Left lung (tissue), 10 donors: ENCODE results near the gene ZNF606. TPM values are rescaled to one million over a fixed set of nuclear protein-coding genes. Genes with fewer than 3 reads are reported as not detected.
A peak's percentile ranks its signal among the peaks of the same experiment; 100 is the strongest.

Experiments
- ATAC-seq: fragments of 200-7000 bp; cut with Tn5 transposase; one replicate; pipeline ENCODE4 v1.9.1; 2020; ENCODE audit warnings: moderate library complexity
- DNase-seq, 4 donors: peaks; one replicate each; pipeline ENCODE4 v3.0.0-alpha.2; 2013 to 2020
- H3K27ac ChIP-seq, 2 donors: fragments of 200-600 bp; sonication (generic) in 1 of 2; one replicate each; pipeline versions ENCODE4 v1.5.0 to v1.8.0; 2020 to 2021
- H3K27me3 ChIP-seq, 2 donors: fragments of 200-600 bp; sonication (generic) in 1 of 2; one replicate each; pipeline versions ENCODE4 v1.5.0 to v1.8.0; 2020 to 2021
- H3K36me3 ChIP-seq, 2 donors: fragments of 200-600 bp; sonication (generic) in 1 of 2; one replicate each; pipeline versions ENCODE4 v1.5.0 to v1.8.0; 2020 to 2021
- H3K4me1 ChIP-seq, 2 donors: fragments of 200-600 bp; one replicate each; pipeline ENCODE4 v1.8.0; 2021
- H3K4me3 ChIP-seq, 2 donors: fragments of 200-600 bp; sonication (generic) in 1 of 2; one replicate each; pipeline versions ENCODE4 v1.5.0 to v1.8.0; 2020 to 2021; ENCODE audit warnings: mild to moderate bottlenecking in 1 of 2
- H3K9me3 ChIP-seq, 2 donors: fragments of 200-600 bp; sonication (generic) in 1 of 2; one replicate each; pipeline versions ENCODE4 v1.5.0 to v1.8.0; 2020 to 2021
- intact Hi-C, 2 donors: fragments of 100-400 bp; cut with DNase I; formaldehyde crosslinking; loops; one replicate each; pipeline versions ENCODE4 v1.11.2 to v1.14.2; 2022
- polyA plus RNA-seq, 6 donors: library from polyadenylated mRNA; unstranded; fragments of 120-200 nt; gene quantifications; one replicate each; pipeline ENCODE4 v1.2.1, GENCODE V29; 2013; ENCODE audit not compliant: insufficient read length in 6 of 6
- total RNA-seq, 2 donors: library from RNA; stranded (reverse); fragmentation: NEBNext Ultra II Directional; extraction: Animal tissue kit (Norgen Biotek cat#: 25700); gene quantifications; one replicate each; pipeline ENCODE4 v1.2.1, GENCODE V29; 2021
- TF ChIP-seq, protein P1 (sequence below), 2 donors: fragments of 200-600 bp; sonication (generic) in 1 of 2; IDR thresholded peaks; one replicate each; pipeline versions ENCODE4 v1.5.0 to v1.8.0; 2021; ENCODE audit warnings: antibody characterized with exemption in 2 of 2
- donor health status: DM: no; HTN: yes; CAD: no.
- donor health status: DM: no; HTN: no; CAD: no.

The ZNF606 gene
- total and polyA plus RNA-seq, 8 donors, result 11.4 to 34.6 (median 30.0) TPM

DNA sequence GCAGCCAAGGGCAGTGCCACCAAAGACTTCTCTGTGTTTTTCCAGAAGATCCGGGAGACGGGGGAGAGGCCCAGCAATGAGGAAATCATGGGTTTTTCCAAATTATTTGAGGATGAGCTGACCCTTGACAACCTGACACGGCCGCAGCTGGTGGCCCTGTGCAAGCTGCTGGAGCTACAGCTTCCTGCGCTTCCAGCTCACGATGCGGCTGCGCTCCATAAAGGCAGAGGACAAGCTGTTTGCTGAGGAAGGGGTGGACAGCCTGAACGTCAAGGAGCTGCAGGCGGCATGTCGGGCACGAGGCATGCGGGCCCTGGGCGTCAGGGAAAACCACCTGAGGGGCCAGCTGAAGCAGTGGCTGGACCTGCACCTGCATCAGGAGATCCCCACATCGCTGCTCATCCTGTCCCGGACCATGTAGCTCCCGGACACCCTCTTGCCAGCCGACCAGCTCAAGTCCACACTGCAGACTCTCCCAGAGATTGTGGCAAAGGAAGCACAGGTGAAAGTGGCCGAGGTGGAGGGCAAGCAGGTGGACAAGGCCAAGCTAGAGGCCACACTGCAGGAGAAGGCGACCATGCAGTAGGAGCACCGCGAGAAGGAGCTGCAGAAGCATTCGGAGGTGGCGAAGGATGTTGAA is 42.9 kb upstream of the ZNF606 start:
- intact Hi-C loops, result no loop called here
- Histone ChIP-seq H3K27ac (no peak overlapping the region), H3K36me3 (no peaks in the 10 kb centered on the region), H3K4me3 (no peak overlapping the region), H3K4me1 (no peaks in the 10 kb centered on the region), H3K9me3 (peaks cover 0 to 99% of the 10 kb centered on the region in 2 donors), H3K27me3 (peaks cover 0 to 4% of the 10 kb centered on the region in 2 donors)
- DNase-seq (no peak), ATAC-seq (no peak)
- TF ChIP-seq, protein P1, sequence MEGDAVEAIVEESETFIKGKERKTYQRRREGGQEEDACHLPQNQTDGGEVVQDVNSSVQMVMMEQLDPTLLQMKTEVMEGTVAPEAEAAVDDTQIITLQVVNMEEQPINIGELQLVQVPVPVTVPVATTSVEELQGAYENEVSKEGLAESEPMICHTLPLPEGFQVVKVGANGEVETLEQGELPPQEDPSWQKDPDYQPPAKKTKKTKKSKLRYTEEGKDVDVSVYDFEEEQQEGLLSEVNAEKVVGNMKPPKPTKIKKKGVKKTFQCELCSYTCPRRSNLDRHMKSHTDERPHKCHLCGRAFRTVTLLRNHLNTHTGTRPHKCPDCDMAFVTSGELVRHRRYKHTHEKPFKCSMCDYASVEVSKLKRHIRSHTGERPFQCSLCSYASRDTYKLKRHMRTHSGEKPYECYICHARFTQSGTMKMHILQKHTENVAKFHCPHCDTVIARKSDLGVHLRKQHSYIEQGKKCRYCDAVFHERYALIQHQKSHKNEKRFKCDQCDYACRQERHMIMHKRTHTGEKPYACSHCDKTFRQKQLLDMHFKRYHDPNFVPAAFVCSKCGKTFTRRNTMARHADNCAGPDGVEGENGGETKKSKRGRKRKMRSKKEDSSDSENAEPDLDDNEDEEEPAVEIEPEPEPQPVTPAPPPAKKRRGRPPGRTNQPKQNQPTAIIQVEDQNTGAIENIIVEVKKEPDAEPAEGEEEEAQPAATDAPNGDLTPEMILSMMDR (IDR thresholded peaks at IDR 0.05), result no peak

DNA sequence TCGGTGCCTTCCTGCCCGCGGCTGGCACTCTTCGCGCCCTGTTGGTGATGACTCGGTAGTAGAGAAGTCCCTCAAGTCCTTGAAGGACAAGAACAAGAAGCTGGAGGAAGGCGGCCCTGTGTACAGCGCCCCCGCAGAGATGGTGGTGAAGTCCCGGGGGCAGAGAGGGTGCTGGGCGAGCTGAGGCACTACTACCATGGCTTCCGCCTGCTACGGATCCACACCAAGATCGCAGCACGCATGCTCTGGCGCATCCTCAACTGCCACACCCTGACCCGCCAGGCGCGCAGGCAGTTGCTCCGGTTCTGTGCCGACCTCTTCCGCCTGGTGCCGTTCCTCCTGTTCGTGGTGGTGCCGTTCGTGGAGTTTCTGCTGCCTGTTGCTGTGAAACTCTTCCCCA is 42.3 kb upstream of the ZNF606 start:
- Histone ChIP-seq H3K27ac (no peak overlapping the region), H3K9me3 (peaks cover 0 to 99% of the 10 kb centered on the region in 2 donors)

DNA sequence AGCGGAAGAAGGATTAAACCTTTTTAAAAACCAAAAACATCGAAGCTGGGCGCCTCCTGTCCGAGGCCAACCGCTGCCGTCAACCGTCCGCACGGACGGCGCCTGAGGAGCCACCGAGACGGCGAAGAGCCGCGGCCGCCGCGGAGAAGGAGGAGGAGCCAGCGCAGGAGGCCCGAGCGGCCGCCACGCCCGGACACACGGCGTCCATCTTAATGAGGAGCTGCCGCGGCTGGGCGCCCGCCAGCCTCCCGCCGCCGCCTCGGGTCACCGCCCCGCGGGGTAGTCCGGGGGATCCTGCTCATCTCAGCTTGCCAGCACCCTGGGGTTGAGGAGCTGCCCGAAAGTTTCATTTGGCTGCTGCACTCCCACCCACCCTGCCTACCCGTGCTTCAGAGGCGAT is 41.8 kb upstream of the ZNF606 start:
- no peak for ATAC-seq
- DNase-seq, result no peak
- intact Hi-C loops, result no loop called here
- peaks cover 0 to 4% of the 10 kb centered on the region in 2 donors for H3K27me3 ChIP-seq
- TF ChIP-seq, protein P1 (IDR thresholded peaks at IDR 0.05), result no peak
- H3K27ac ChIP-seq, result no peak overlapping the region
- H3K9me3 ChIP-seq, result peaks cover 0 to 98% of the 10 kb centered on the region in 2 donors
- H3K4me1 ChIP-seq, result no peaks in the 10 kb centered on the region
- no peak overlapping the region for H3K4me3 ChIP-seq
- H3K36me3 ChIP-seq, result no peaks in the 10 kb centered on the region

More for the DNA sequence above, 42.3 kb upstream of the ZNF606 start:
- no peak overlapping the region for H3K4me3 ChIP-seq
- peaks cover 0 to 4% of the 10 kb centered on the region in 2 donors for H3K27me3 ChIP-seq
- peak in 1 of 4 donors; percentile 66 for DNase-seq
- H3K36me3 ChIP-seq, result no peaks in the 10 kb centered on the region
- ATAC-seq, result no peak
- no peaks in the 10 kb centered on the region for H3K4me1 ChIP-seq
- TF ChIP-seq, protein P1 (IDR thresholded peaks at IDR 0.05), result no peak
- intact Hi-C loops, result no loop called here

DNA sequence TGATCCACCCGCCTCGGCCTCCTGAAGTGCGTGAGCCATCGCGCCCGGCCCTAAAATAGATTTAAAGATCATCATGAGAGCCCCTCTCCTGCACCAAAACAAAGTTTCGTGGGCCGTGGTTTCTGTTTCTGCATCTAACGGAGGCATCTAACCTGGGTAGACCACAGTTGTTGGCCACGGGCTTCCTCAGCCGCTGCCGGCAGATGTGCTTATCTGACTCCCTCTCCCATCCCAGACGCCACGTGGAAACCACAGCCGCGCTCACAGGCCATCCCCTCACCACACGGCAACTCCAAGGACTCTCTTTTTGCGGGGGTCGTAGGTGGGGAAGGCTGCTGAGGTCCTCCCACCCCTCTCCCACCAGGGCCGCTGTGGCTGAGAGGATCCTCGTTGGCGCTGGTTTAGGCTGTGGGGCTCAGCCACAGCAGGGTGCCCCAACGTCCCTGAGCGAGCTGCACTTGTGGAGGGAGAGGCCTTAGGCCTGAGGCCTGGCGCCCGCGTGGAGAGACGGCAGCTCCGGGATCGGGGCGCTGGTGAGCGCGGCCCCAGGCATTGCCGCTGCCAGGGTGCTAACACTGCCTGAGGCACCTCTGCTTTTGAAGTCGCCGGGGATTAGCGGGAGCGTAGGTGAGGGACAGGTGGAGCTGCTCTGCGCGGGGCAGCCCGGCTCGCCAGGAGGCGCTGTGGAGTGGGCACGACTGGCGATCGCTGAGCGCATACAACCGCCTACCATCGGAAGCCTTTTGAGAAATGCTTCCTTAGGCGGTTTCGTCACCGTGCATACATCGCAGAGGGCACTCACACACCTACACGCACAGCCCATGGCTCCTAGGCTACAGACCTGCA is 40.1 kb upstream of the ZNF606 start:
- TF ChIP-seq, protein P1 (IDR thresholded peaks at IDR 0.05), result no peak
- peaks cover 0 to 20% of the 10 kb centered on the region in 2 donors for H3K27me3 ChIP-seq
- H3K27ac ChIP-seq, result no peak overlapping the region
- DNase-seq (no peak), ATAC-seq (no peak)
- peaks cover 0 to 99% of the 10 kb centered on the region in 2 donors for H3K9me3 ChIP-seq
- no peaks in the 10 kb centered on the region for H3K4me1 ChIP-seq
- no peak overlapping the region for H3K4me3 ChIP-seq
- no peaks in the 10 kb centered on the region for H3K36me3 ChIP-seq
- intact Hi-C loops, result no loop called here
